ENCODE measurements around the gene FADS2.

Gene FADS2

GRCh38 chr11:61827571-61828378, at the start of gene FADS2:
TSS of gene FADS2 (plus strand) at chr11:61828300. CDS start at chr11:61828391, 91 bp downstream.
- DNase-seq (ENCODE audit: low read depth, low spot score), result peak; percentile 79

DNA sequence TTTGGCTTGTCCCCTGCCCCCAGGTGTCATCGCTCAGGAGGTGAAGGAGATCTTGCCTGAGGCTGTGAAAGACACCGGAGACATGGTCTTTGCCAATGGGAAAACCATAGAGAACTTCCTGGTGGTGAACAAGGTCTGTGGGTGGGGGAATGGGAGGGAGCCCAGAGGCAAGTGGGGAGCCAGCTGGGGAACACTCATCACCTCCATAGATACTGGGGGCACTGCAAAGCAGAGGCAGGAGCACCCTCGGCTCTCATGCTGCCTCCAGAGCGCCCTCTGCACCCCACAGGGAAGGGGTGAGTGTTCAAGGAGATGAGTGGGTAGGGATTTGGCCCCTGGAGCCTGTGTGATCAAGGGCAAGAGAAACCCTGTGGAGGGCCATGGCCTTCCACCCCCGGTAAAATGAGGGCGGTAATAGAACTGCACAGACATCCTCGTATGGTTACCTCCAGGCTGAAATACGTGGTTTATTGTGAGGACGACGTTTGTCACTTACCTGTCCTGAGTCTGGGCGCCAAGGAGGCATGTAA, 49.7 kb upstream of the FADS2 start:
- DNase-seq (ENCODE audit: low read depth, low spot score), result no peak

- no peak for DNase-seq (ENCODE audit: low read depth, low spot score)
These were observed 49.0 kb upstream of the FADS2 start for GRCh38 chr11:61778920-61779650.

DNA sequence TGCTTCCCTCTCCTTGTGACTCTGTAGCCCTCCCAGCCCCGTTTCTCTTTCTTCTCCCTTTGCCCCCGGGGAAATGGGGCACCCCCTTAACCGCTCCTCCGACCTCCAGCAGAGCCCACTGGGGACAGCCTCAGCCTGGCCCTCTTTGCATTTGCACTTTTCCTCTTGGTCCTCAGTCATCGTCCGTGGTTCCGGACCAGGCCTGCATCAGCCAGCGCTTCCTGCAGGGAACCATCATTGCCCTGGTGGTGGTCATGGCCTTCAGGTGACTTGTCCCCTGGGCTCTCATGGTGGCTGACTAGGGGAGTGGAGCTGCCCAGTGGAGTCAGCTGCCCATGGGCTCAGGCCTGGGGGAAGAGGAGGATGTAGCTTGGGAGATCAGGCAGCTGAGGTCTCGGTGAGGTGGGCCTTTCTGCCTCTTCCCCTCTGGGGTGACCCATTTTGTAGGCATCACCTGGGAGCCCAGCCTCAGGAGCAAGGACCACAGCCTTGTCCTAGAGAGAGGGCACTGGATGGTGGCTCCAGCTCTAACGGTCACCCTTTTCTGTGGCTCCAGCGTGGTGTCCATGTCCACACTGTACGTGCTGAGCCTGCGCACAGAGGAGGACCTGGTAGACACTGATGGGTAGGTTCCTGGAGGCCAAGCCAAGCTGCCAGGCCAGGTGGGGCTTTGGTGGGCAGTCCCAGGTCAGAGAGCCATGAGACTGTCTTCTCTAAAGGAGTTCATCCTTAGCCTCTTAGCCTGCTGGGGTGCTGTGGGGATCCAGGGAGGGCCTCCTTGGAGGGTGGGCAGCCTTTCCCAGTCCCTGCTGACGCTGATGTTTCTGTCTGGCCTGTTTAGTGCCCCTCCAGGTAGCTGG, 48.2 kb upstream of the FADS2 start:
- DNase-seq (ENCODE audit: low read depth, low spot score), result no peak

DNA sequence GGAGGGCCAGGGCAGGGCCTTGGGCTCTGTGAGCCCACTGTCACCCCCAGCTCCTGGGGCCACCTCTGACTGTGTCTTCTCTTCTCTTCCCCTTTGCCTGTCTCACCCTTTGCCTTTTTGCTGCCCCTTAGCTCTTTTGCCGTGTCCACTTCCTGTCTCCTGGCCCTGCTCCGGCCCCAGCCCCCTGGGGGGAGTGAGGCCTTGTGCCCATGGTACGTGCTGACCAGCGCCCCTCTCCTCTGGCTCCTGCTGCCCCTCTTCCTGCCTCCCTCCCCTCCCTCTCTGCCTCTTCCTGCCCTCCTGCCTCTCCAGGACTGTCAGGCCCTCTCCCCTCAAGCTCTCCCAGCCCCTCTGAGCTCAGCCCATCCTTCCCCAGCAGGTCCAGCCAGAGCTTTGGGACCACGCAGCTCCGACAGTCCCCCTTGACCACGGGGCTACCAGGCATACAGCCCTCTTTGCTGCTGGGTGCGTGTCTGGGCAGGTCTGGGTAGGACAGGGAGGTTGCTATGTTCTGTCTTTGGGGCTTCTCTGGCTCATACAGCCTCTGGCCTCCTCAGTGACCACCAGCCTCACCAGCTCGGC, 47.4 kb upstream of the FADS2 start:
- DNase-seq (ENCODE audit: low read depth, low spot score), result no peak

DNA sequence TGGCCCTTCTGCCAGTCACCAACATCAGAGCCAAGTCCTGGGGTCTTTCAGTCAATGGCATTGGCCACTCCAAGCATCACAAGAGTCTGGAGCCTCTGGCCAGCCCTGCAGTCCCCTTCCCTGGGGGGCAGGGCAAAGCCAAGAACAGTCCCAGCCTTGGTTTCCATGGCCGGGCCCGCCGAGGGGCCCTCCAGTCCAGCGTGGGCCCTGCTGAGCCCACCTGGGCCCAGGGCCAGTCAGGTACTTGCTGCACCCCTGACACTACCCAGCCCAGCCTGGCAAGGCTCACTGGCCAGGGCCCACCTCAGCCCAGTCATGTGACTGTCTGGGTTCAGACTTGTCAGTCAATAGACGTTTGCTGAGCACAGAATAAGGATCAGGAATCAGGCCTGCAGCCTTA, 46.5 kb upstream of the FADS2 start:
- DNase-seq (ENCODE audit: low read depth, low spot score), result no peak

GRCh38 chr11:61782299-61782698, 45.8 kb upstream of the FADS2 start:
- DNase-seq (ENCODE audit: low read depth, low spot score), result no peak

GRCh38 chr11:61782841-61783240, 45.3 kb upstream of the FADS2 start:
- no peak for DNase-seq (ENCODE audit: low read depth, low spot score)

GRCh38 chr11:61783717-61784505, 44.2 kb upstream of the FADS2 start:
- DNase-seq (ENCODE audit: low read depth, low spot score), result no peak

DNA sequence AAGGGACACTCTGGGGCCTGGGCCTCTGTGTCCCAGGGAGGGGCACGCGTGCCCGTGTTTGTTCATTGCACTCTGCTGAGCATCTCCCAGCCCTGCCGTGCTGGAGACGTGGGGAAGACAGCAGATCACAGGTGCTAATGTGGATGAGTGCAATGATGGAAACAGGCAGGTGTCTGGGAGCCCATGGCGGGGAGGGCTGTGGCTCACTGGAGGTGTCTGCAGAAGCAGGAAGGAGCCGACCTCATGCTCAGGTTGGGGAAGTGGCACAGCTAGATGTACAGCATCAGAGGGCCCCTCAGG, 43.6 kb upstream of the FADS2 start:
- no peak for DNase-seq (ENCODE audit: low read depth, low spot score)

DNA sequence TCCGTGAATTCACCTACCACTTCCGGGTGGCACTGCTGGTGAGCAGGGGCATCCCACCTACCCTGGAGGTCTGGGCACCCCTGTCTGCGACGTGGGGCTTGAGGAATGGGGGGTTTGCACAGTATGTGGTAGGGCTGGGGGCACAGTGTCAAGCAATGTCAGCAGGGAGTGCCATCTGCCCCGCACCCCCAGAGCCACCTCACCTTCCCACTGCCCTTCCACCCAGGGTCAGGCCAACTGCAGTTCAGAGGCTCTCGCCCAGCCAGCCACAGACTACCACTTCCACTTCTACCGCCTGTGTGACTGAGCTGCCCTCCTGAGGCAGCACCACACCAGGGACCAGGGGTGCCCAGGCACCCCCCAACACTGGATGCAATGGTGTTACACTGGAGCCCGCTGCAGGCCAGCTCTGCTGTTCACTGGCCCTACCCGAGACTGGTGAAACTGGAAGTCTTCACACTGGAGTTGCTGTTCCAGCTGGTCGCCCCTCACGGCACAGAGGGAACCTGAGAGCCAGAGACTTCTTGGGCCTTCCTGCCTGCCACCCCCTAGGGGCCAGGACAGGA, 42.2 kb upstream of the FADS2 start:
- no peak for DNase-seq (ENCODE audit: low read depth, low spot score)

- no peak for DNase-seq (ENCODE audit: low read depth, low spot score)
These were observed 40.1 kb upstream of the FADS2 start for GRCh38 chr11:61787928-61788491.

GRCh38 chr11:61791737-61792309, 36.3 kb upstream of the FADS2 start:
- DNase-seq (ENCODE audit: low read depth, low spot score), result no peak

GRCh38 chr11:61792310-61793082, 35.6 kb upstream of the FADS2 start, which contains the start of the genes FEN1 and TMEM258:
TSS of gene FEN1 (plus strand) at chr11:61792911. CDS start at chr11:61795362, 2,451 bp downstream.
TSS of gene TMEM258 (minus strand) at chr11:61792599. CDS start at chr11:61792558, 41 bp downstream.
- no peak for DNase-seq (ENCODE audit: low read depth, low spot score)

DNA sequence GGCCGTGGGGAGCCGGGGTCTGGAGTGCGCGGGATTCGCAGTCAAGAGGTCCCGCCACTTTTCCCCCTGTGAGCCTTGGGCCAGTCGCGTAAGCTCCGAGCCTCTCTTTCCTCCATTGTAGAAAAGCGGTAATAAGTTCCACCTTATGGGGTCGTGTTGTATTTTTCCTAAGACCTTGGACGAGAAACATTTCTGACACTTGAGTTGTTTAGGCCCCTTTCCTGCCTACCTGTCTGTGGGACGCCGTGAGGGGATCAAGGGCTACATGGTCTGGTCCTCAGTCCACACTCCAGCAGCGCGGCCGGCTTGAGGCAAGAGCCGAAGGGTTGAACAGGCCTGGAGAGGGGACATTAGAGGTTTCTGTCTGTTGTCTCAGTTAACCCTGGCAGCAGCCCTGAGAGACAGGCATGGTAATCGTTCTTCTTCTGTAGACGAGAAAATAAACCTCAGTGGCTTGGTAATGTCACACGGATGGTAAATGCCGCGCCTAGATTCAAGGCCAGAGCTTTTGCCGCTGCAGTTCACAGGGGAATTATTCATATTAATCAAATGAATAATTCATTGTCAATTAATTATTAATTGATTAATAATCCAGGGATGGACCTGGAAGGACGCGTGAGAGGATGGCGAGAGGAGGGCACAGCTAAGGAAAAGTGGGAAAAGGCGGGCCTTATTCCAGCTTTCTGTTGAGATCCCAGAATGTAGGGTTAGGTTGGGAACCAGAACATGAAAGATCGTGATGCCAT, 34.8 kb upstream of the FADS2 start:
- no peak for DNase-seq (ENCODE audit: low read depth, low spot score)

DNA sequence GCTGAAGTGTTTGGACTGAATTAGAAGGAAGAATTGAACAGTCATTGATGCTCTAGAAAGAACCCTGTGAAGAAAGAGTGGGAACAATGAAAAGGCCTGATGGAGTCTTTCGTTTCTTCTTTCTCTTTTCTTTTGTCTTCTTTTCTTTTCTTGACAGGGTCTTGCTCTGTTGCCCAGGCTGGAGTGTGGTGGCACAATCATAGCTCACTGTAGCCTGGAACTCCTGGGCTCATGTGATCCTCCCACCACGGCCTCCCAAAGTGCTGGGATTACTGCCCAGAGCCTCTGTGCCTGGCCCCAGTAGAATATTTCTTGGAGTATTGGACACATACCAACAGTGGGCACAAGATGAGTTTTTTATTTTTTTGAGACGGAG, 34.3 kb upstream of the FADS2 start:
- no peak for DNase-seq (ENCODE audit: low read depth, low spot score)

DNA sequence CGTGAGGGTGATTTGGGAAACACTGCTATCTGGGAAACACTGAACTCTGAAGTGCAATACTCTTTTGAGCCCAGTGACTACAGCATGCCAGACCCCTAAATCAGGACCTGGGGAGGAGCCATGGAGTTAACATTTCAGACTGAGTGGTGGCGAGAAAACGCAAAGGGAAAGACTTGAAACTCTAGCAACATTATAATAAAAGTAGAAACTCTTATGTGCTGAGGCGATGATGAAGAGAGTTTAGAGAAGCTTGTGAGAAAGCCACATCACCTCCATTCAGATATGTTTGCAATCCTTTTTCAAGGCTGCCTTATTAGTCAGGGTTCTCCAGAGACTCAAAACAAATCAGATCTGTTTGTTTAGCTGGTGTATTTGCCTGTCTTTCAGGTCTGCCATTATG, 33.5 kb upstream of the FADS2 start:
- DNase-seq (ENCODE audit: low read depth, low spot score), result no peak

GRCh38 chr11:61795459-61795858, 32.6 kb upstream of the FADS2 start:
- no peak for DNase-seq (ENCODE audit: low read depth, low spot score)

Data from iPS DF 19.7 (cell line).